SU-DHL-6 (cell line): ENCODE data around the gene PRR9.
"Not testable (repeated sequence)": the region's sequence is repeated elsewhere in the genome, so short reads cannot be mapped to it uniquely, and the experiment has no call there.

ENCODE experiments used
- H2AFZ ChIP-seq: fragments of 200-600 bp; sonication (generic); 2 replicates; pipeline ENCODE4 v1.6.1; 2014; ENCODE audit warnings: low read depth, mild to moderate bottlenecking, moderate library complexity, mixed read lengths, antibody characterized with exemption, low read length; ENCODE audit not compliant: severe bottlenecking
- H3F3A ChIP-seq: fragments of 200-600 bp; shearing (Covaris generic); 2 replicates; pipeline ENCODE4 v1.6.0; 2016; ENCODE audit warnings: antibody characterized with exemption, mild to moderate bottlenecking; ENCODE audit not compliant: insufficient read depth
- H3K27ac ChIP-seq: fragments of 200-600 bp; sonication (generic); 2 replicates; pipeline ENCODE4 v1.5.1; 2016; ENCODE audit warnings: low read depth, mild to moderate bottlenecking, low read length, moderate library complexity, mixed read lengths
- H3K27me3 ChIP-seq: fragments of 200-600 bp; sonication (generic), shearing (Covaris generic); 2 replicates; pipeline ENCODE4 v1.6.0; 2014; ENCODE audit warnings: mild to moderate bottlenecking, low read length
- H3K36me3 ChIP-seq: fragments of 200-600 bp; sonication (generic); 2 replicates; pipeline ENCODE4 v1.6.1; 2014; ENCODE audit warnings: mild to moderate bottlenecking, low read length, mixed read lengths
- H3K4me2 ChIP-seq: fragments of 300-600, 200-600 bp; shearing (Covaris generic), sonication (generic); 2 replicates; pipeline ENCODE4 v1.6.0; 2014; ENCODE audit warnings: low read length, low read depth, mild to moderate bottlenecking; ENCODE audit not compliant: poor library complexity, severe bottlenecking
- H3K4me3 ChIP-seq: fragments of 200-600 bp; sonication (generic); 2 replicates; pipeline ENCODE4 v1.5.1; 2014; ENCODE audit warnings: antibody characterized with exemption, low read length, mild to moderate bottlenecking, mixed read lengths; ENCODE audit not compliant: insufficient read depth, poor library complexity, severe bottlenecking
- H3K79me2 ChIP-seq: fragments of 200-600 bp; sonication (generic); 2 replicates; pipeline ENCODE4 v1.6.1; 2014; ENCODE audit warnings: mild to moderate bottlenecking, low read length, moderate library complexity; ENCODE audit not compliant: insufficient read depth
- H3K9ac ChIP-seq: fragments of 200-600 bp; sonication (generic); 2 replicates; pipeline ENCODE4 v1.7.0; 2014; ENCODE audit warnings: mild to moderate bottlenecking, low read length
- H3K9me2 ChIP-seq: fragments of 200-600 bp; sonication (generic); replicated peaks from 2 replicates; pipeline ENCODE4 v1.6.1; 2014; ENCODE audit warnings: low read length; ENCODE audit not compliant: insufficient read depth
- H3K9me3 ChIP-seq: fragments of 200-600 bp; sonication (generic); 2 replicates; pipeline ENCODE4 v1.6.1; 2014; ENCODE audit warnings: low read length, mixed read lengths; ENCODE audit not compliant: insufficient read depth
- H4K20me1 ChIP-seq: fragments of 200-600 bp; sonication (generic); 2 replicates; pipeline ENCODE4 v1.6.1; 2014; ENCODE audit warnings: low read depth, mild to moderate bottlenecking, antibody characterized with exemption, low read length, moderate library complexity, mixed read lengths
- EZH2phosphoT487 ChIP-seq: fragments of 200-600 bp; sonication (generic), shearing (Covaris generic); conservative IDR thresholded peaks from 2 replicates; pipeline ENCODE4 v1.6.1; 2018; ENCODE audit warnings: mild to moderate bottlenecking, antibody characterized with exemption, low read length, moderate library complexity, mixed read lengths
- TF ChIP-seq, protein P1 (sequence below): fragments of 200-600 bp; sonication (generic); IDR thresholded peaks from one replicate; pipeline ENCODE4 v1.5.1; 2017; ENCODE audit warnings: antibody characterized with exemption, mild to moderate bottlenecking, low read length, moderate library complexity; ENCODE audit not compliant: insufficient read depth, poor library complexity, severe bottlenecking

PRR9 gene

GRCh38 chr1:153178922-153179321 is 38.5 kb upstream of the PRR9 start:
- Histone ChIP-seq H3K4me3 (no peak overlapping the region), H2AFZ (no peak overlapping the region), H3K36me3 (no peaks in the 10 kb centered on the region), H3K9me3 (no peaks in the 10 kb centered on the region), H3K9ac (no peak overlapping the region), H4K20me1 (no peaks in the 10 kb centered on the region), H3K4me2 (no peak overlapping the region), H3K79me2 (no peaks in the 10 kb centered on the region), H3K27ac (no peak overlapping the region), H3K27me3 (no peaks in the 10 kb centered on the region), H3F3A (no peaks in the 10 kb centered on the region), H3K9me2 (no peaks in the 10 kb centered on the region)
- TF ChIP-seq EZH2phosphoT487 = no peak
- TF ChIP-seq, protein P1, sequence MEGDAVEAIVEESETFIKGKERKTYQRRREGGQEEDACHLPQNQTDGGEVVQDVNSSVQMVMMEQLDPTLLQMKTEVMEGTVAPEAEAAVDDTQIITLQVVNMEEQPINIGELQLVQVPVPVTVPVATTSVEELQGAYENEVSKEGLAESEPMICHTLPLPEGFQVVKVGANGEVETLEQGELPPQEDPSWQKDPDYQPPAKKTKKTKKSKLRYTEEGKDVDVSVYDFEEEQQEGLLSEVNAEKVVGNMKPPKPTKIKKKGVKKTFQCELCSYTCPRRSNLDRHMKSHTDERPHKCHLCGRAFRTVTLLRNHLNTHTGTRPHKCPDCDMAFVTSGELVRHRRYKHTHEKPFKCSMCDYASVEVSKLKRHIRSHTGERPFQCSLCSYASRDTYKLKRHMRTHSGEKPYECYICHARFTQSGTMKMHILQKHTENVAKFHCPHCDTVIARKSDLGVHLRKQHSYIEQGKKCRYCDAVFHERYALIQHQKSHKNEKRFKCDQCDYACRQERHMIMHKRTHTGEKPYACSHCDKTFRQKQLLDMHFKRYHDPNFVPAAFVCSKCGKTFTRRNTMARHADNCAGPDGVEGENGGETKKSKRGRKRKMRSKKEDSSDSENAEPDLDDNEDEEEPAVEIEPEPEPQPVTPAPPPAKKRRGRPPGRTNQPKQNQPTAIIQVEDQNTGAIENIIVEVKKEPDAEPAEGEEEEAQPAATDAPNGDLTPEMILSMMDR = no peak

DNA sequence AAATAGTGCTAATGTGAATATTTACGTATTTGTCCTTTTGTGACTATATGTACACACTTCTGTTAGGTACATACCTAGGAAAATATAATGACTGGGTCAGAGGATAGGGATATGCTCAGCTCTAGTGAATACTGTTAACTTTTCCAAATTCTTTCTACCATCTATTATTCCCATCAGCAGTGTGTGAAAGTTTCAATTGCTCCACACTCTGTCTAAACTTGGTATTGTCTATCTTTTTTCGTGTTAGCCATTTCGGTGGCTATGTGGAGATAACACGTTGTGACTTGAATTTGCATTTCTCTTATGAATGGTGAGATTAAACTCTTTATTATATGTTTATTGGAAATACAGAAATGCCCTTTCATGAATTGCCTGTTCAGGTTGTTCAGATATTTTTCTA is 36.8 kb upstream of the PRR9 start:
- no peak for TF ChIP-seq EZH2phosphoT487
- TF ChIP-seq, protein P1 = no peak
- H3K4me3 ChIP-seq = no peak overlapping the region
- no peaks in the 10 kb centered on the region for H4K20me1 ChIP-seq
- H3F3A ChIP-seq = no peaks in the 10 kb centered on the region
- no peaks in the 10 kb centered on the region for H3K79me2 ChIP-seq
- H2AFZ ChIP-seq = no peak overlapping the region
- H3K4me2 ChIP-seq = no peak overlapping the region
- H3K27me3 ChIP-seq = no peaks in the 10 kb centered on the region
- no peaks in the 10 kb centered on the region for H3K36me3 ChIP-seq
- H3K27ac ChIP-seq = no peak overlapping the region
- H3K9me3 ChIP-seq = no peaks in the 10 kb centered on the region
- H3K9me2 ChIP-seq = no peaks in the 10 kb centered on the region
- no peak overlapping the region for H3K9ac ChIP-seq

DNA sequence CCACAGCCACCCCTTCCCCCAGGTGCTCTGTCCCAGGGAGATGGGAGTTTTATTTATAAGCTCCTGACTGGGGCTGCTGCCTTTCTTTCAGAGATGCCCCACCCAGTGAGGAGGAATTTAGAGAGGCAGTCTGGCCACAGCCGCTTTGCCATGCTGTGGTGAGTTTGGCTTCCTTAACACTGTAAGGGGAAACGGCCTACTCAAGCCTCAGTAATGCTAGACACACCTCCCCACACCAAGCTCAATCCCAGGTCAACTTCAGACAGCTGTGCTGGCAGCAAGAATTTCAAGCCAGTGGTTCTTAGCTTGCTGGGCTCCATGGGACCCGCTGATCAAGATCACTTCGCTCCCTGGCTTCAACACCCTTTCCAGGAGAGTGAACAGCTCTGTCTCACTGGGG is 29.1 kb upstream of the PRR9 start:
- not testable (repeated sequence) for H4K20me1 ChIP-seq, H3K4me2 ChIP-seq, H2AFZ ChIP-seq, H3K27me3 ChIP-seq, H3K4me3 ChIP-seq, H3K27ac ChIP-seq, H3K79me2 ChIP-seq, H3F3A ChIP-seq, H3K9ac ChIP-seq, H3K9me2 ChIP-seq, H3K36me3 ChIP-seq, H3K9me3 ChIP-seq

DNA sequence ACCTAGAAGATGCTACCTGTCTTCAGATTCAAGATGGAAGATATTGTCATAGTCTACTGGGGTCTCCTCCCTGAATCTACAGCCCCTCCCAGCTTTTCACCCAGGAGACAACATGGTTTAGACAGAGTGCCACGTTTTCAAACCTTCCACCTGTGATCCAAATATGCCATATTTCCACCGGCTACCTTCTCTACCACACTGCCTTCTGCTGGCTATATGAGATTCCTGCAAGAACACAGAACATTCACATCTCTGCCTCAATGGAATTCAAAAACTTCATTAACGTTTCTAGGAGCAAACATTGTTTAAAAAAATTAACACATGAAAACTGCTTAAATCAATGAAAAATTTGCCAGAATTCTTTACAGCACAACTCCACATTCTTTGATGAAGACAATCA is 27.0 kb upstream of the PRR9 start:
- Histone ChIP-seq H2AFZ (no peak overlapping the region), H3K36me3 (no peaks in the 10 kb centered on the region), H3K4me3 (no peak overlapping the region), H3K4me2 (no peak overlapping the region), H3K9ac (no peak overlapping the region), H3F3A (no peaks in the 10 kb centered on the region), H3K27me3 (no peaks in the 10 kb centered on the region), H3K9me2 (no peaks in the 10 kb centered on the region), H3K9me3 (no peaks in the 10 kb centered on the region), H3K27ac (no peak overlapping the region), H4K20me1 (no peaks in the 10 kb centered on the region), H3K79me2 (no peaks in the 10 kb centered on the region)
- TF ChIP-seq EZH2phosphoT487 = no peak
- TF ChIP-seq, protein P1 = no peak
